PC-9 (cell line): Measurements from ENCODE around the gene TEP1. TPM values are rescaled to one million over a fixed set of nuclear protein-coding genes. Genes with fewer than 3 reads are reported as not detected.

Source experiments
- BruUV-seq: library from RNA; stranded (reverse); fragments of 400-500 nt; replicated peaks from 2 replicates; lab custom pipeline; 2021; lab: Mats Ljungman, UMichigan
- CTCF ChIA-PET: fragments of 300-600 bp; sonication (Branson Sonifier 250); formaldehyde crosslinking; loops from one replicate; lab custom pipeline; 2022; ENCODE audit warnings: antibody characterized with exemption; lab: Charles Lee
- POLR2A ChIA-PET: fragments of 300-600 bp; sonication (Branson Sonifier 250); formaldehyde crosslinking; loops from one replicate; lab custom pipeline; 2022; ENCODE audit warnings: antibody characterized with exemption; ENCODE audit not compliant: unreplicated experiment; lab: Charles Lee
- DNase-seq, 2 experiments: peaks; one replicate each; pipeline versions ENCODE4 v3.0.0 to v3.0.0-alpha.2; 2015 to 2022; ENCODE audit warnings: mixed read lengths in 1 of 2
- H2AFZ ChIP-seq: fragments of 200-600 bp; sonication (generic); 2 replicates; pipeline ENCODE4 v1.8.1; 2017; ENCODE audit warnings: antibody characterized with exemption
- H3F3A ChIP-seq: fragments of 200-600 bp; sonication (generic); 2 replicates; pipeline ENCODE4 v1.8.1; 2017; ENCODE audit warnings: antibody characterized with exemption, mild to moderate bottlenecking, low read depth; ENCODE audit not compliant: insufficient read depth
- H3K27ac ChIP-seq: fragments of 200-600 bp; sonication (generic); 2 replicates; pipeline ENCODE4 v1.6.1; 2016; ENCODE audit warnings: mixed run types
- H3K27me3 ChIP-seq: fragments of 200-600 bp; sonication (generic); 2 replicates; pipeline ENCODE4 v1.6.1; 2016; ENCODE audit warnings: low read depth, mixed run types; ENCODE audit not compliant: insufficient read depth
- H3K36me3 ChIP-seq: fragments of 200-600 bp; sonication (generic); 2 replicates; pipeline ENCODE4 v1.6.1; 2016; ENCODE audit warnings: low read depth, mixed run types
- H3K4me1 ChIP-seq: fragments of 200-600 bp; sonication (generic); replicated peaks from 2 replicates; pipeline ENCODE4 v1.6.1; 2016; ENCODE audit warnings: mixed run types; ENCODE audit not compliant: insufficient read depth
- H3K4me2 ChIP-seq: fragments of 200-600 bp; sonication (generic); 2 replicates; pipeline ENCODE4 v1.6.1; 2017; ENCODE audit warnings: mixed run types
- H3K4me3 ChIP-seq: fragments of 200-600 bp; sonication (generic); 2 replicates; pipeline ENCODE4 v1.6.1; 2016; ENCODE audit warnings: mixed run types
- H3K79me2 ChIP-seq: fragments of 200-600 bp; sonication (generic); 2 replicates; pipeline ENCODE4 v1.6.1; 2017; ENCODE audit warnings: low read depth, mixed run types
- H3K9me2 ChIP-seq: fragments of 200-600 bp; sonication (generic); 2 replicates; pipeline ENCODE4 v1.8.1; 2017; ENCODE audit warnings: mild to moderate bottlenecking; ENCODE audit not compliant: insufficient read depth
- H3K9me3 ChIP-seq: fragments of 200-600 bp; sonication (generic); 2 replicates; pipeline ENCODE4 v1.8.1; 2016; ENCODE audit warnings: low read depth; ENCODE audit not compliant: insufficient read depth
- H4K20me1 ChIP-seq: fragments of 200-600 bp; sonication (generic); 2 replicates; pipeline ENCODE4 v1.8.1; 2017; ENCODE audit not compliant: insufficient read depth
- CTCF ChIP-seq: fragments of 200-600 bp; sonication (generic); conservative IDR thresholded peaks from 2 replicates; pipeline ENCODE4 v1.6.1; 2017; ENCODE audit warnings: mixed run types, antibody characterized with exemption, mild to moderate bottlenecking, moderate library complexity
- EZH2 ChIP-seq: fragments of 200-600 bp; sonication (generic); IDR thresholded peaks from 2 replicates; pipeline ENCODE4 v1.8.0; 2017; ENCODE audit warnings: antibody characterized with exemption, low read depth
- intact Hi-C: fragments of 100-400 bp; cut with micrococcal nuclease; formaldehyde crosslinking; loops from one replicate; pipeline ENCODE4 v1.10.0; 2022; ENCODE audit not compliant: unreplicated experiment
- total RNA-seq: library from RNA; stranded (reverse); gene quantifications from 2 replicates; pipeline ENCODE4 v1.2.3, GENCODE V29; 2021

Gene TEP1
- total RNA-seq, 1 experiment from 2014 or later, result 20.4 TPM

GRCh38 chr14:20381341-20381740 is 32.0 kb downstream of the TEP1 start:
- BruUV-seq, result no TSS peak
- Histone ChIP-seq H3K9me2 (no peaks in the 10 kb centered on the region), H3F3A (no peaks in the 10 kb centered on the region), H3K79me2 (no peaks in the 10 kb centered on the region), H3K27ac (no peak overlapping the region), H4K20me1 (no peaks in the 10 kb centered on the region), H3K4me2 (no peak overlapping the region), H3K27me3 (no peaks in the 10 kb centered on the region), H3K4me1 (no peaks in the 10 kb centered on the region), H3K4me3 (no peak overlapping the region), H3K9me3 (no peaks in the 10 kb centered on the region), H2AFZ (no peak overlapping the region), H3K36me3 (no peaks in the 10 kb centered on the region)
- TF ChIP-seq EZH2 (no peak), CTCF (no peak)
- intact Hi-C loops, result no loop called here
- DNase-seq, result no peak
- POLR2A ChIA-PET, result no interaction called here
- CTCF ChIA-PET, result no interaction called here

GRCh38 chr14:20380681-20381080 is 32.6 kb downstream of the TEP1 start:
- no peak for TF ChIP-seq CTCF
- TF ChIP-seq EZH2, result no peak
- H3K27me3 ChIP-seq, result no peaks in the 10 kb centered on the region
- ChIA-PET CTCF (no interaction called here), POLR2A (no interaction called here)
- no peak overlapping the region for H3K4me3 ChIP-seq
- H3K9me2 ChIP-seq, result no peaks in the 10 kb centered on the region
- H3K9me3 ChIP-seq, result no peaks in the 10 kb centered on the region
- intact Hi-C loops, result no loop called here
- no TSS peak for BruUV-seq
- no peaks in the 10 kb centered on the region for H3K36me3 ChIP-seq
- H4K20me1 ChIP-seq, result no peaks in the 10 kb centered on the region
- H3F3A ChIP-seq, result no peaks in the 10 kb centered on the region
- H3K79me2 ChIP-seq, result no peaks in the 10 kb centered on the region
- no peak for DNase-seq
- H3K27ac ChIP-seq, result no peak overlapping the region
- no peak overlapping the region for H2AFZ ChIP-seq
- no peaks in the 10 kb centered on the region for H3K4me1 ChIP-seq
- no peak overlapping the region for H3K4me2 ChIP-seq

DNA sequence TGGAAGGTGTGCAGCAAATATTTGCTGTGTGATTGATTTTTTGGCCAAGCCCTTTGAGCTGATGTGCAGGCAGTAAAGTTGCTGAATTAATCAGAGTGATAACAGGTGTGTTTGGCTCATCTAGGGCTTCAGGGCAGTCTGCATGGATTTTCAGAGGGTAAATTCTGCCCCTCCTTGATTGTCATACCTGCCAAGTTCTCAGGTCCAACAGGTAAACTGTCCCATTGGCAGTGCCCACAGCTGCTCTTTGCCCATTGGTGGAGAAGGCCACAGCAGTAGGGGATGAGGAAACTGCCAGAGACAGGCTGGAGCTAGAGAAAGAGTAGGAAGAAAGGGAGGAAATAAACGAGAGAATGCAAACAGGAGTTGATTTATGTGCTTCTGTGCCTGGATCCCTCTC is 33.6 kb downstream of the TEP1 start:
- ChIA-PET POLR2A (no interaction called here), CTCF (no interaction called here)
- no peak overlapping the region for H3K4me3 ChIP-seq
- H2AFZ ChIP-seq, result no peak overlapping the region
- no peaks in the 10 kb centered on the region for H3K36me3 ChIP-seq
- DNase-seq, result no peak
- intact Hi-C loops, result no loop called here
- H3K9me2 ChIP-seq, result no peaks in the 10 kb centered on the region
- H3K27ac ChIP-seq, result no peak overlapping the region
- TF ChIP-seq EZH2 (no peak), CTCF (no peak)
- H3K79me2 ChIP-seq, result no peaks in the 10 kb centered on the region
- H3F3A ChIP-seq, result no peaks in the 10 kb centered on the region
- no TSS peak for BruUV-seq
- no peak overlapping the region for H3K4me2 ChIP-seq
- no peaks in the 10 kb centered on the region for H3K9me3 ChIP-seq
- no peaks in the 10 kb centered on the region for H3K27me3 ChIP-seq
- H3K4me1 ChIP-seq, result no peaks in the 10 kb centered on the region
- H4K20me1 ChIP-seq, result no peaks in the 10 kb centered on the region
